Spleen (tissue), 11 donors: ENCODE results near the gene PDCD1. TPM values are rescaled to one million over a fixed set of nuclear protein-coding genes. Genes with fewer than 3 reads are reported as not detected.

Experiments used
- DNase-seq: peaks from one replicate; pipeline ENCODE4 v3.0.0-alpha.2; 2020
- H3K27ac ChIP-seq, 8 donors: fragments of 200-600 bp; sonication (generic) in 7 of 8; 1 replicate in 4 of 8; 2 replicates in 4 of 8; pipeline versions ENCODE4 v1.5.0 to v1.8.0; 2016 to 2021; ENCODE audit warnings: inconsistent platforms in 4 of 8, mild to moderate bottlenecking in 4 of 8, moderate library complexity in 1 of 8
- H3K27me3 ChIP-seq, 7 donors: fragments of 200-600 bp; sonication (generic) in 6 of 7; replicated peaks in 1 of 7; 1 replicate in 4 of 7; 2 replicates in 3 of 7; pipeline versions ENCODE4 v1.5.0 to v1.8.0; 2016 to 2021; ENCODE audit warnings: inconsistent platforms in 3 of 7, mild to moderate bottlenecking in 1 of 7
- H3K36me3 ChIP-seq, 6 donors: fragments of 200-600 bp; sonication (generic) in 5 of 6; 1 replicate in 4 of 6; 2 replicates in 2 of 6; pipeline versions ENCODE4 v1.5.0 to v1.8.0; 2016 to 2021; ENCODE audit warnings: inconsistent platforms in 2 of 6
- H3K4me1 ChIP-seq, 6 donors: fragments of 200-600 bp; sonication (generic) in 5 of 6; 1 replicate in 3 of 6; 2 replicates in 3 of 6; pipeline versions ENCODE4 v1.5.0 to v1.8.0; 2016 to 2021; ENCODE audit warnings: inconsistent platforms in 3 of 6
- H3K4me3 ChIP-seq, 8 donors: fragments of 200-600 bp; sonication (generic) in 7 of 8; 1 replicate in 4 of 8; 2 replicates in 4 of 8; pipeline versions ENCODE4 v1.5.0 to v1.8.0; 2016 to 2021; ENCODE audit warnings: inconsistent platforms in 4 of 8, mild to moderate bottlenecking in 4 of 8, moderate library complexity in 2 of 8
- H3K9me3 ChIP-seq, 8 donors: fragments of 200-600 bp; sonication (generic) in 7 of 8; 1 replicate in 4 of 8; 2 replicates in 4 of 8; pipeline versions ENCODE4 v1.5.0 to v1.8.0; 2016 to 2021; ENCODE audit warnings: inconsistent platforms in 4 of 8
- POLR2A ChIP-seq, 3 donors: fragments of 450-650 bp; IDR thresholded peaks; one replicate each; pipeline ENCODE4 v1.5.1; 2017; ENCODE audit warnings: antibody characterized with exemption in 3 of 3, mild to moderate bottlenecking in 1 of 3
- POLR2AphosphoS5 ChIP-seq, 3 donors: sonication (generic); formaldehyde crosslinking; IDR thresholded peaks; one replicate each; pipeline ENCODE4 v1.5.1; 2017; ENCODE audit warnings: antibody characterized with exemption in 3 of 3
- WGBS, 5 donors: extraction: QIAGEN DNeasy Blood & Tissue Kit in 3 of 5; methylation state at CpG; one replicate each; pipeline versions ENCODE4 v1.1.5 to v1.1.7; 2013 to 2018; 5-methylcytosine and 5-hydroxymethylcytosine counted together
- intact Hi-C: fragments of 100-400 bp; cut with DNase I; formaldehyde crosslinking; loops from one replicate; pipeline ENCODE4 v1.15.0; 2023; ENCODE audit warnings: low total_unique reads
- polyA plus RNA-seq, 3 donors: library from polyadenylated mRNA; stranded (reverse); fragments of 200-250 nt; gene quantifications; one replicate each; pipeline ENCODE4 v1.2.1, GENCODE V29; 2013
- total RNA-seq, 7 donors: library from RNA; depleted of rRNA in 3 of 7; stranded (reverse); fragments of >200 nt in 3 of 7; fragmentation: NEBNext Ultra II Directional in 4 of 7; extraction: Animal tissue kit (Norgen Biotek cat#: 25700) in 4 of 7; gene quantifications; one replicate each; pipeline versions ENCODE4 v1.1.0 to v1.2.1, GENCODE V29; 2016 to 2021
- TF ChIP-seq, protein P1 (sequence below), 11 experiments: fragments of 200-600 bp in 7 of 11; fragments of 450-650 bp in 4 of 11; sonication (generic) in 4 of 11; IDR thresholded peaks in 8 of 11; conservative IDR thresholded peaks in 3 of 11; 1 replicate in 7 of 11; 2 replicates in 4 of 11; pipeline versions ENCODE4 v1.4.0 to v1.8.0; 2016 to 2021; ENCODE audit warnings: antibody characterized with exemption in 11 of 11, inconsistent platforms in 4 of 11, mild to moderate bottlenecking in 1 of 11
- donor health status: healthy with polysubstance abuse.
- donor health status: DM: no; HTN: no; CAD: no; lungs with moderate emphysema.
- donor health status: DM: no; HTN: no; CAD: no.
- donor health status: Bipolar disorder and iron deficiency.
- donor health status: healthy.
- donor health status: DM: no; HTN: no; CAD: no.
- donor health status: DM: yes; HTN: yes; CAD: no.

The PDCD1 gene
- total and polyA plus RNA-seq, 10 donors = 2.7 to 7.9 (median 5.3) TPM

DNA sequence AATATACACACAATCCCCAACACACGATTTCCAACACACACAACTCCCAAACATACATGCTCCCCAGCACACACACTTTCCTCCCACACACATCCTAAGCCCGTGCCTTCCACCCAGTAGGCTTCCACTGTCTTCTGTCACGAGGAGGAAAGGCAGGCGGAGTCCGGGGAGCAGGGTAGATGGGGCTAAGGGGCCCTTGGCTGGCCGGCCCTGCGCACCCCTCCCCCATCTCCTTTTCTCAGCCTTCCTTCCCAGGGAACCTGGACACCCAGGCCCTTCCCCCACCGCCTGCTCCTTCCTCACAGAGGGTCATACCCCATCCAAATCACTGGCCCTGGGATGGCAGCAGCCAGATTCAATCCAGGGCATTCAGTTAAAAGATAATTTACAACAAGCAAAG is 3.4 kb upstream of the PDCD1 start:
- WGBS, 5 donors = 77 to 93% (median 83%) methylated on average over 8 of the region's 8 CpGs

DNA sequence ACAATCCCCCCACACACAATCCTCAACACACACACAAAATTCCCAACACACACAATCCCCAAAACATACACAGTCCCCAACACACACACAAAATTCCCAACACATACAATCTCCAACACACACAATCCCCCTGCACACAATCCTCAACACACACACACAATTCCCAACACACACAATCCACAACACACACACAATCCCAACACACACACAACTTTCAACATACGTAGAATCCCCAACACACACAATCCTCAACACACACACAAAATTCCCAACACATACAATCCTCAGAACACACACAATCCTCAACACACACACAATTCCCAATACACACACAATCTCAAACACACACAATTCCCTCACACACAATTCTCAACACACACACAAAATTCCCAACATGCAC is 2.6 kb upstream of the PDCD1 start:
- Histone ChIP-seq H3K27me3 (peaks cover 0 to 81% (median 21%) of the 10 kb centered on the region in 7 donors), H3K36me3 (no peaks in the 10 kb centered on the region), H3K27ac (peak overlapping the region in 2 of 8 donors; percentile 83 to 87), H3K4me1 (peaks cover 7 to 57% (median 35%) of the 10 kb centered on the region in 6 donors), H3K9me3 (no peaks in the 10 kb centered on the region), H3K4me3 (no peak overlapping the region)
- intact Hi-C loops = no loop called here
- TF ChIP-seq POLR2A (IDR thresholded peaks at IDR 0.05) = no peak
- TF ChIP-seq, protein P1, sequence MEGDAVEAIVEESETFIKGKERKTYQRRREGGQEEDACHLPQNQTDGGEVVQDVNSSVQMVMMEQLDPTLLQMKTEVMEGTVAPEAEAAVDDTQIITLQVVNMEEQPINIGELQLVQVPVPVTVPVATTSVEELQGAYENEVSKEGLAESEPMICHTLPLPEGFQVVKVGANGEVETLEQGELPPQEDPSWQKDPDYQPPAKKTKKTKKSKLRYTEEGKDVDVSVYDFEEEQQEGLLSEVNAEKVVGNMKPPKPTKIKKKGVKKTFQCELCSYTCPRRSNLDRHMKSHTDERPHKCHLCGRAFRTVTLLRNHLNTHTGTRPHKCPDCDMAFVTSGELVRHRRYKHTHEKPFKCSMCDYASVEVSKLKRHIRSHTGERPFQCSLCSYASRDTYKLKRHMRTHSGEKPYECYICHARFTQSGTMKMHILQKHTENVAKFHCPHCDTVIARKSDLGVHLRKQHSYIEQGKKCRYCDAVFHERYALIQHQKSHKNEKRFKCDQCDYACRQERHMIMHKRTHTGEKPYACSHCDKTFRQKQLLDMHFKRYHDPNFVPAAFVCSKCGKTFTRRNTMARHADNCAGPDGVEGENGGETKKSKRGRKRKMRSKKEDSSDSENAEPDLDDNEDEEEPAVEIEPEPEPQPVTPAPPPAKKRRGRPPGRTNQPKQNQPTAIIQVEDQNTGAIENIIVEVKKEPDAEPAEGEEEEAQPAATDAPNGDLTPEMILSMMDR (IDR thresholded peaks at IDR 0.05 in 8 of 11, conservative IDR thresholded peaks at IDR 0.05 in 3 of 11) = no peak
- no peak for TF ChIP-seq POLR2AphosphoS5 (IDR thresholded peaks at IDR 0.05)
- DNase-seq = no peak
- 93 to 100% (median 97%) methylated on average over 1 of the region's 1 CpG for WGBS, 5 donors

More for the DNA sequence above, 3.4 kb upstream of the PDCD1 start:
- TF ChIP-seq POLR2AphosphoS5 (IDR thresholded peaks at IDR 0.05) = no peak
- TF ChIP-seq, protein P1 (IDR thresholded peaks at IDR 0.05 in 8 of 11, conservative IDR thresholded peaks at IDR 0.05 in 3 of 11) = no peak
- TF ChIP-seq POLR2A (IDR thresholded peaks at IDR 0.05) = no peak
- H3K4me3 ChIP-seq = no peak overlapping the region
- peak; percentile 65 for DNase-seq
- H3K4me1 ChIP-seq = peaks cover 7 to 66% (median 42%) of the 10 kb centered on the region in 6 donors
- H3K27me3 ChIP-seq = peaks cover 0 to 83% (median 27%) of the 10 kb centered on the region in 7 donors
- intact Hi-C loops = no loop called here
- no peaks in the 10 kb centered on the region for H3K36me3 ChIP-seq
- H3K27ac ChIP-seq = peak overlapping the region in 2 of 8 donors; percentile 59 to 87
- H3K9me3 ChIP-seq = no peaks in the 10 kb centered on the region

DNA sequence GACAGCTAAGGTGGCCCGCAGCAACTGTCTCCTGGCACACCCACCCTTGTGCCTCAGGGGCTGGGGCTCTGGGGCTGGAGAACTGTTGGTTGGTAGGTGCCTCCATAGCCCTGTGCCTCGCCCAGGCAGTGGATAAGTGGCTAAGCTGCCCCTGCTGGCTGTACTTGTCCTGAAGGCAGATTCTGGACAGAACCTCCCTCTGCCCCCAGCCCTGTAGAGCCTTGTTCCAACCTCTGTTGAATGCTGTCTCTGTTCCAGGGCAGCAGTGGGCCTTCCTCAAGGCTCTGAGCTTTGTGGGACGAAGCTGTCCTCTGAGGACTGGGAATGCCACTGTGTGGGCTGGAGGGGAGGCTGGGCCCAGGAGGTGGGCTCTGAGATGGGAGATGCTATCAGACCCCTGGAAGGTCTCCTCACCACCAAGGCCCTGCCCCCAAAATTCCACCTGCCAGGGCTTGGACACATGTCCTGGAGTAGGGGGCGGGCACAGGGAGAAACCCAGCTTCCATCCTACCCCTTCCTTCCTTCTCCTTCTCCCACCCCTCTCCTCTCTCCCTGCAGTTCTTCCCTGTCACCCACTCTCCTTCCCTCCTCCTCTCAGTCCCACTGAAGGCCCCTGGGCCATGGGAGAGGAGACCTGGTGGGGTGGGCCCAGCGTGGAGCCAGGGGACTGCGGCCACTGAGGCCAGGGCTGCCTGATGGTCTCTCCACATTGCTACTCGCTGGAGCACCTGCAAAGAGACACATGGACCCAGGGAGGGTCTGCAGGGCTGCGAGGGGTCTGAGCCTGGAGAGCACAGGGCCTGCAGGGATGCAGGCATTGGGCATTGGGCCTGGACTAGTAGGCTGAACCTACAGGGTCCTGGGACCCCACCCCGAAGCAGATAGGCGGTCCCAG is 1.7 kb upstream of the PDCD1 start:
- Histone ChIP-seq H3K27me3 (peaks cover 0 to 76% (median 21%) of the 10 kb centered on the region in 7 donors), H3K4me1 (peaks cover 7 to 57% (median 35%) of the 10 kb centered on the region in 6 donors), H3K36me3 (no peaks in the 10 kb centered on the region), H3K9me3 (no peaks in the 10 kb centered on the region), H3K4me3 (peak overlapping the region in 3 of 8 donors; percentile 32 to 65 (median 42)), H3K27ac (peak overlapping the region; percentile 5 to 87 (median 72))
- TF ChIP-seq, protein P1 (IDR thresholded peaks at IDR 0.05 in 8 of 11, conservative IDR thresholded peaks at IDR 0.05 in 3 of 11) = no peak
- TF ChIP-seq POLR2AphosphoS5 (IDR thresholded peaks at IDR 0.05) (no peak), POLR2A (IDR thresholded peaks at IDR 0.05) (no peak)
- 79 to 96% (median 88%) methylated on average over 9 to 10 of the region's 10 CpGs for WGBS, 5 donors
- peak; percentile 71 for DNase-seq
- intact Hi-C loops = no loop called here
